HCT116 (cell line): ENCODE measurements around the gene HSPB7. TPM values are rescaled to one million over a fixed set of nuclear protein-coding genes. Genes with fewer than 3 reads are reported as not detected.

Source experiments
- ATAC-seq: fragments of 200-7000 bp; cut with Tn5 transposase; 2 replicates; pipeline ENCODE4 v1.9.1; 2020; ENCODE audit warnings: mild to moderate bottlenecking, moderate library complexity
- BruUV-seq: library from RNA; stranded (reverse); fragments of 400-500 nt; replicated peaks from 2 replicates; lab custom pipeline; 2021; lab: Mats Ljungman, UMichigan
- CTCF ChIA-PET: fragments of 300-600 bp; sonication (Branson Sonifier 250); formaldehyde crosslinking; loops from one replicate; lab custom pipeline; 2021; ENCODE audit warnings: antibody characterized with exemption; lab: Charles Lee
- POLR2A ChIA-PET: fragments of 300-600, 350-600 bp; sonication (Branson Sonifier 250); formaldehyde crosslinking; loops from one replicate; lab custom pipeline; 2021; ENCODE audit warnings: antibody characterized with exemption; lab: Charles Lee
- RAD21 ChIA-PET, 2 experiments: fragments of 300-600 bp; sonication (Branson Sonifier 250); formaldehyde crosslinking; loops; one replicate each; lab custom pipeline; 2023; ENCODE audit warnings: low total read pairs in 2 of 2; ENCODE audit not compliant: uncharacterized antibody in 2 of 2, unreplicated experiment in 2 of 2, low non-redundant PET in 1 of 2; lab: Charles Lee
- DNase-seq: peaks from one replicate; pipeline ENCODE4 v3.0.0-alpha.2; 2010; ENCODE audit warnings: low read depth, low spot score
- H2AFZ ChIP-seq: fragments of 200-600 bp; shearing (Covaris generic), sonication (generic); 2 replicates; pipeline ENCODE4 v1.6.1; 2017; ENCODE audit warnings: low read depth, mixed run types, mixed read lengths, antibody characterized with exemption, low read length; ENCODE audit not compliant: poor library complexity, severe bottlenecking
- H3K27ac ChIP-seq: 2 replicates; pipeline ENCODE4 v1.5.1; 2012; ENCODE audit warnings: low read depth, low read length
- H3K27me3 ChIP-seq: fragments of 200-600 bp; sonication (generic); 2 replicates; pipeline ENCODE4 v1.6.1; 2016; ENCODE audit warnings: mixed run types, low read length, mixed read lengths; ENCODE audit not compliant: insufficient read depth
- H3K36me3 ChIP-seq, 2 experiments: fragments of 200-500 bp in 1 of 2; fragments of 200-600 bp in 1 of 2; sonication (Bioruptor generic) in 1 of 2; sonication (generic) in 1 of 2; 2 replicates each; pipeline versions ENCODE4 v1.5.1 to v1.6.1; 2014 to 2016; ENCODE audit warnings: low read length in 2 of 2, inconsistent platforms in 1 of 2, mixed read lengths in 1 of 2, mixed run types in 1 of 2; ENCODE audit not compliant: insufficient read depth in 2 of 2, control insufficient read depth in 1 of 2
- H3K4me1 ChIP-seq, 2 experiments: fragments of 200-600 bp in 1 of 2; sonication (generic) in 1 of 2; 2 replicates each; pipeline versions ENCODE4 v1.5.1 to v1.6.1; 2012 to 2017; ENCODE audit warnings: low read length in 2 of 2, inconsistent platforms in 1 of 2, mild to moderate bottlenecking in 1 of 2, mixed read lengths in 1 of 2, mixed run types in 1 of 2, moderate library complexity in 1 of 2; ENCODE audit not compliant: insufficient read depth in 2 of 2, control insufficient read depth in 1 of 2
- H3K4me2 ChIP-seq: fragments of 200-600 bp; sonication (generic); 2 replicates; pipeline ENCODE4 v1.6.1; 2017; ENCODE audit warnings: mixed run types, low read length, mixed read lengths
- H3K4me3 ChIP-seq, 2 experiments: fragments of 200-600 bp in 1 of 2; sonication (generic) in 1 of 2; replicated peaks in 1 of 2; 2 replicates each; pipeline ENCODE4 v1.5.1; 2011 to 2016; ENCODE audit warnings: low read length in 2 of 2, control low read depth in 1 of 2, low read depth in 1 of 2, mild to moderate bottlenecking in 1 of 2, mixed read lengths in 1 of 2, mixed run types in 1 of 2
- H3K79me2 ChIP-seq: fragments of 200-600 bp; sonication (generic); 2 replicates; pipeline ENCODE4 v1.6.1; 2017; ENCODE audit warnings: mild to moderate bottlenecking, mixed run types, low read length, moderate library complexity, mixed read lengths; ENCODE audit not compliant: insufficient read depth
- H3K9ac ChIP-seq: fragments of 200-600 bp; sonication (generic); 2 replicates; pipeline ENCODE4 v1.6.1; 2016; ENCODE audit warnings: low read length, mixed read lengths
- H3K9me2 ChIP-seq: fragments of 200-600 bp; sonication (generic), shearing (Covaris generic); 2 replicates; pipeline ENCODE4 v1.6.1; 2017; ENCODE audit warnings: mixed run types, mild to moderate bottlenecking, moderate library complexity; ENCODE audit not compliant: insufficient read depth
- H3K9me3 ChIP-seq, 2 experiments: fragments of 200-500 bp in 1 of 2; fragments of 200-600 bp in 1 of 2; sonication (Bioruptor generic) in 1 of 2; sonication (generic) in 1 of 2; 2 replicates each; pipeline ENCODE4 v1.6.1; 2014 to 2017; ENCODE audit warnings: low read length in 2 of 2, mixed read lengths in 2 of 2, inconsistent platforms in 1 of 2, low read depth in 1 of 2, mild to moderate bottlenecking in 1 of 2, mixed run types in 1 of 2, moderate library complexity in 1 of 2; ENCODE audit not compliant: control insufficient read depth in 1 of 2, insufficient read depth in 1 of 2
- H4K20me1 ChIP-seq: fragments of 200-600 bp; sonication (generic), shearing (Covaris generic); 2 replicates; pipeline ENCODE4 v1.6.1; 2017; ENCODE audit warnings: mixed run types, mild to moderate bottlenecking, moderate library complexity; ENCODE audit not compliant: insufficient read depth
- ATF3 ChIP-seq: IDR thresholded peaks from 2 replicates; pipeline ENCODE4 v1.6.1; 2012
- CBX3 ChIP-seq: IDR thresholded peaks from 2 replicates; pipeline ENCODE4 v1.6.1; 2012; ENCODE audit warnings: low read depth
- CTCF ChIP-seq, 3 experiments: fragments of 200-600 bp in 1 of 3; sonication (generic) in 1 of 3; IDR thresholded peaks in 2 of 3; conservative IDR thresholded peaks in 1 of 3; 2 replicates each; pipeline ENCODE4 v1.5.1; 2012 to 2017; ENCODE audit warnings: low read depth in 2 of 3, low read length in 2 of 3, antibody characterized with exemption in 1 of 3, borderline replicate concordance in 1 of 3, control low read depth in 1 of 3, mild to moderate bottlenecking in 1 of 3, mixed read lengths in 1 of 3, mixed run types in 1 of 3, moderate library complexity in 1 of 3; ENCODE audit not compliant: insufficient read depth in 1 of 3
- EGR1 ChIP-seq: IDR thresholded peaks from 2 replicates; pipeline ENCODE4 v1.6.1; 2012; ENCODE audit warnings: low read depth
- EZH2 ChIP-seq: fragments of 200-600 bp; sonication (generic); IDR thresholded peaks from 2 replicates; pipeline ENCODE4 v1.6.1; 2017; ENCODE audit warnings: antibody characterized with exemption, mixed run types
- FOSL1 ChIP-seq: IDR thresholded peaks from 2 replicates; pipeline ENCODE4 v1.6.1; 2012; ENCODE audit warnings: low read depth
- JUND ChIP-seq: IDR thresholded peaks from 2 replicates; pipeline ENCODE4 v1.6.1; 2012
- MAX ChIP-seq: IDR thresholded peaks from 2 replicates; pipeline ENCODE4 v1.6.1; 2012
- POLR2A ChIP-seq: IDR thresholded peaks from 2 replicates; pipeline ENCODE4 v1.7.0; 2011; ENCODE audit warnings: borderline replicate concordance; ENCODE audit not compliant: insufficient read depth, insufficient read length; ENCODE audit errors: extremely low read depth
- POLR2AphosphoS5 ChIP-seq: IDR thresholded peaks from 2 replicates; pipeline ENCODE4 v1.6.1; 2011; ENCODE audit warnings: mild to moderate bottlenecking, low read depth, low read length, moderate library complexity
- RAD21 ChIP-seq: IDR thresholded peaks from 2 replicates; pipeline ENCODE4 v1.6.1; 2012; ENCODE audit warnings: low read depth, mild to moderate bottlenecking
- REST ChIP-seq: IDR thresholded peaks from 2 replicates; pipeline ENCODE4 v1.6.1; 2012; ENCODE audit warnings: low read depth
- SP1 ChIP-seq: IDR thresholded peaks from 2 replicates; pipeline ENCODE4 v1.6.1; 2012; ENCODE audit warnings: low read depth
- SRF ChIP-seq: IDR thresholded peaks from 2 replicates; pipeline ENCODE4 v1.6.1; 2012; ENCODE audit warnings: low read depth
- YY1 ChIP-seq: IDR thresholded peaks from 2 replicates; pipeline ENCODE4 v1.6.1; 2011; ENCODE audit warnings: low read length, low read depth, moderate library complexity, mild to moderate bottlenecking; ENCODE audit not compliant: insufficient replicate concordance; ENCODE audit errors: extremely low read depth
- ZFX ChIP-seq: fragments of 450-650 bp; IDR thresholded peaks from 2 replicates; pipeline ENCODE4 v1.6.1; 2017
- intact Hi-C: fragments of 100-400 bp; cut with micrococcal nuclease; formaldehyde crosslinking; loops from 2 replicates; pipeline ENCODE4 v1.10.0; 2022
- total RNA-seq: library from RNA; stranded (reverse); gene quantifications from one replicate; pipeline ENCODE4 v1.2.1, GENCODE V29; 2021; ENCODE audit not compliant: unreplicated experiment

Gene HSPB7
- total RNA-seq, 1 experiment from 2014 or later = 0.27 TPM

GRCh38 chr1:16018308-16018707 is 465 bp upstream of the HSPB7 start:
- DNase-seq (no peak), ATAC-seq (no peak)
- Histone ChIP-seq H2AFZ (no peak overlapping the region), H3K27me3 (no peaks in the 10 kb centered on the region), H3K9me3 (no peaks in the 10 kb centered on the region), H3K4me3 (no peak overlapping the region), H3K36me3 (no peaks in the 10 kb centered on the region), H3K9ac (no peak overlapping the region), H4K20me1 (no peaks in the 10 kb centered on the region), H3K9me2 (no peaks in the 10 kb centered on the region), H3K79me2 (no peaks in the 10 kb centered on the region), H3K4me2 (no peak overlapping the region), H3K27ac (no peak overlapping the region), H3K4me1 (peaks cover 2 to 18% of the 10 kb centered on the region in 2 experiments; a peak in 3 of 4 replicates)
- POLR2A ChIA-PET = no interaction called here
- TF ChIP-seq SRF (no peak), ATF3 (no peak), POLR2AphosphoS5 (no peak)
- intact Hi-C loops = no loop called here
- RAD21 ChIA-PET = no interaction called here
- no TSS peak for BruUV-seq
- CTCF ChIA-PET = no interaction called here

- Histone ChIP-seq H3K36me3 (no peaks in the 10 kb centered on the region), H3K27ac (no peak overlapping the region), H3K27me3 (no peaks in the 10 kb centered on the region), H4K20me1 (no peaks in the 10 kb centered on the region), H3K4me3 (no peak overlapping the region), H3K4me1 (peaks cover 10 to 30% of the 10 kb centered on the region in 2 experiments), H2AFZ (no peak overlapping the region), H3K9me2 (no peaks in the 10 kb centered on the region), H3K9ac (no peak overlapping the region), H3K79me2 (no peaks in the 10 kb centered on the region), H3K4me2 (no peak overlapping the region), H3K9me3 (no peaks in the 10 kb centered on the region)
- no peak for ATAC-seq
- intact Hi-C loops = no loop called here
- POLR2A ChIA-PET = no interaction called here
- CTCF ChIA-PET = no interaction called here
- RAD21 ChIA-PET = no interaction called here
- no TSS peak for BruUV-seq
- no peak for DNase-seq
- no peak for TF ChIP-seq YY1
- TF ChIP-seq EGR1 = no peak
- TF ChIP-seq RAD21 = no peak
- TF ChIP-seq CTCF (IDR thresholded peaks at IDR 0.05 in 2 of 3, conservative IDR thresholded peaks at IDR 0.05 in 1 of 3; ENCODE audit: borderline replicate concordance in 1 of 3, insufficient read depth in 1 of 3, low read depth in 2 of 3, low read length in 2 of 3) = no peak
- TF ChIP-seq EZH2 = no peak
- TF ChIP-seq JUND = no peak
- no peak for TF ChIP-seq POLR2A
- TF ChIP-seq POLR2AphosphoS5 = no peak
- no peak for TF ChIP-seq MAX
- no peak for TF ChIP-seq ZFX
- TF ChIP-seq FOSL1 = no peak
- no peak for TF ChIP-seq REST
- TF ChIP-seq SP1 = no peak
- TF ChIP-seq ATF3 = no peak
- TF ChIP-seq CBX3 = no peak
Measured at GRCh38 chr1:16017076-16017460, 775 bp downstream of the HSPB7 start.
